Mucosa of descending colon (tissue), 3 donors: Measurements from ENCODE around the gene SLC28A1. TPM values are rescaled to one million over a fixed set of nuclear protein-coding genes. Genes with fewer than 3 reads are reported as not detected.

Experiments
- ATAC-seq: fragments of 200-7000 bp; cut with Tn5 transposase; one replicate; pipeline ENCODE4 v1.9.1; 2020; ENCODE audit warnings: mild to moderate bottlenecking, moderate library complexity
- DNase-seq, 3 donors: peaks; one replicate each; pipeline ENCODE4 v3.0.0-alpha.2; 2020
- H3K36me3 ChIP-seq: fragments of 200-600 bp; one replicate; pipeline ENCODE4 v1.8.0; 2021; ENCODE audit warnings: low read depth, mild to moderate bottlenecking
- H3K4me1 ChIP-seq: fragments of 200-600 bp; one replicate; pipeline ENCODE4 v1.8.0; 2021; ENCODE audit warnings: low read depth, mild to moderate bottlenecking
- H3K4me3 ChIP-seq: fragments of 200-600 bp; one replicate; pipeline ENCODE4 v1.8.0; 2021; ENCODE audit warnings: mild to moderate bottlenecking
- H3K9me3 ChIP-seq: fragments of 200-600 bp; one replicate; pipeline ENCODE4 v1.8.0; 2021; ENCODE audit warnings: mild to moderate bottlenecking
- intact Hi-C, 2 donors: fragments of 100-400 bp; cut with DNase I in 1 of 2; cut with micrococcal nuclease in 1 of 2; formaldehyde crosslinking; loops; one replicate each; pipeline versions ENCODE4 v1.11.0 to v1.11.1; 2022; cut with DNase I, micrococcal nuclease
- total RNA-seq, 3 donors: library from RNA; stranded (reverse); fragmentation: NEBNext Ultra II Directional in 2 of 3; extraction: Animal tissue kit (Norgen Biotek cat#: 25700) in 2 of 3; gene quantifications; one replicate each; pipeline versions ENCODE4 v1.2.1 to v1.2.4, GENCODE V29; 2021 to 2023
- TF ChIP-seq, protein P1 (sequence below): fragments of 200-600 bp; IDR thresholded peaks from one replicate; pipeline ENCODE4 v1.8.0; 2022; ENCODE audit warnings: antibody characterized with exemption, mild to moderate bottlenecking
- donor health status: DM: no; HTN: no; CAD: no; lungs with moderate emphysema.
- donor health status: DM: no; HTN: no; CAD: no.
- donor health status: DM: no; HTN: yes; CAD: no.

The SLC28A1 gene
- total RNA-seq, 3 donors from 2014 or later, result not detected

DNA sequence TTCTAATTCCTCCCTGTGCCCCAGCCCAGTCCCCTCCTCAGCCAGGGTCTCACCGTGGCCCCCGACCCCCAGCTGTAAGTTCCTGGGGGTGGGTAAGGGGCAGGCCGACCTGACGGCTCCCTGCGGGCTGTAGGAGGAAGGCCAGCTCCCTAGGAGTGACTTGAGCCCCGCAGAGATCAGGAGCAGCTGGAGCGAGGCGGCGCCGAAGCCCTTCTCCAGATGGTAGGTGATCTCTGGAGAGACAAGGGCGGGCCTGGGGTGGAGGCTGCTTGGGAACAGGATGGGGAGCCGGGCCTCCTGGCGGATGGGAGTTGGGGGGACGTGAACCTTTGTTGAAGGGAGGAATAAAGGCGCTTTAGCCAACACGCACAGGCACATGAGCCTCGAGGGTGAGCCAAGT is 4.2 kb downstream of the SLC28A1 start:
- H3K4me1 ChIP-seq, result no peaks in the 10 kb centered on the region
- intact Hi-C loops, result no loop called here
- no peaks in the 10 kb centered on the region for H3K9me3 ChIP-seq
- TF ChIP-seq, protein P1, sequence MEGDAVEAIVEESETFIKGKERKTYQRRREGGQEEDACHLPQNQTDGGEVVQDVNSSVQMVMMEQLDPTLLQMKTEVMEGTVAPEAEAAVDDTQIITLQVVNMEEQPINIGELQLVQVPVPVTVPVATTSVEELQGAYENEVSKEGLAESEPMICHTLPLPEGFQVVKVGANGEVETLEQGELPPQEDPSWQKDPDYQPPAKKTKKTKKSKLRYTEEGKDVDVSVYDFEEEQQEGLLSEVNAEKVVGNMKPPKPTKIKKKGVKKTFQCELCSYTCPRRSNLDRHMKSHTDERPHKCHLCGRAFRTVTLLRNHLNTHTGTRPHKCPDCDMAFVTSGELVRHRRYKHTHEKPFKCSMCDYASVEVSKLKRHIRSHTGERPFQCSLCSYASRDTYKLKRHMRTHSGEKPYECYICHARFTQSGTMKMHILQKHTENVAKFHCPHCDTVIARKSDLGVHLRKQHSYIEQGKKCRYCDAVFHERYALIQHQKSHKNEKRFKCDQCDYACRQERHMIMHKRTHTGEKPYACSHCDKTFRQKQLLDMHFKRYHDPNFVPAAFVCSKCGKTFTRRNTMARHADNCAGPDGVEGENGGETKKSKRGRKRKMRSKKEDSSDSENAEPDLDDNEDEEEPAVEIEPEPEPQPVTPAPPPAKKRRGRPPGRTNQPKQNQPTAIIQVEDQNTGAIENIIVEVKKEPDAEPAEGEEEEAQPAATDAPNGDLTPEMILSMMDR, result no peak
- H3K4me3 ChIP-seq, result no peak overlapping the region
- DNase-seq (no peak), ATAC-seq (no peak)
- H3K36me3 ChIP-seq, result no peaks in the 10 kb centered on the region

DNA sequence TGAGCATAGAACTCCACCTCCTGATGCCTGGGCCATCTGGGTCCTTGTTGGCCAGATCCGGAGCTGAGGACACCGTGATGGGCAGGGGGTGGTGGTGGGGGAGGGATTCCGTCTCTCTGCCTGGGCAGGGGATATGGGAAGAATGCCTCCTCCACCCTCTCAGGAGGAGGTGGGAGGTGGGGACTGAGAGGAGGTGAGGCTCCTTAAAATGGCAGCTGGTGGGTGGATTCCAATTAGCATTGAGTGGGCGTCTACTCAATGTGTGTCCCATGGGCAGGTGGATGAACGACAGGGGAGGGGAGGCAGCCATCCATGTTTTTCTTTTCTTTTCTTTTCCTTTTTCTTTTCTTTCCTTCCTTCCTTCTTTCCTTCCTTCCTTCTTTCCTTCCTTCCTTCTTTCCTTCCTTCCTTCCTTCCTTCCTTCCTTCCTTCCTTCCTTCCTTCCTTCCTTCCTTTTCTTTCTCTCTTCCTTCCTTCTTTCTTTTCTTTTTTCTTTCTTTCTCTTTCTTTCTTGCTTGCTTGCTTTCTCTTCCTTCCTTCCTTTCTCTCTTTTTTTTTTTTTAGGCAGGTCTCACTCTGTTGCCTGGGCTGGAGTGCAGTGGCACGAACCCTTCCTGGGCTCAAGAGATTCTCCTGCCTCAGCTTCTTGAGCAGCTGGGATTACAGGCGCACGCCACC is 5.0 kb downstream of the SLC28A1 start:
- DNase-seq, result no peak
- TF ChIP-seq, protein P1, result no peak
- ATAC-seq, result no peak
- no peaks in the 10 kb centered on the region for H3K4me1 ChIP-seq
- H3K9me3 ChIP-seq, result no peaks in the 10 kb centered on the region
- intact Hi-C loops, result no loop called here
- no peaks in the 10 kb centered on the region for H3K36me3 ChIP-seq
- H3K4me3 ChIP-seq, result no peak overlapping the region

- no peaks in the 10 kb centered on the region for H3K4me1 ChIP-seq
- TF ChIP-seq, protein P1, result no peak
- no peaks in the 10 kb centered on the region for H3K36me3 ChIP-seq
- H3K9me3 ChIP-seq, result no peaks in the 10 kb centered on the region
- intact Hi-C loops, result loop anchor here in 1 of 2 donors (10.0 kb wide), 1 partner anchor 295 kb away; no protein-coding TSS in a partner anchor
- no peak for ATAC-seq
- no peak for DNase-seq
- H3K4me3 ChIP-seq, result no peak overlapping the region
Observed at GRCh38 chr15:84889991-84890669, 5.7 kb downstream of the SLC28A1 start.

- ATAC-seq, result no peak
- intact Hi-C loops, result loop anchor here in 1 of 2 donors (10.0 kb wide), 1 partner anchor 296 kb away; no protein-coding TSS in a partner anchor
- DNase-seq, result no peak
- Histone ChIP-seq H3K4me3 (no peak overlapping the region), H3K4me1 (no peaks in the 10 kb centered on the region), H3K9me3 (no peaks in the 10 kb centered on the region), H3K36me3 (no peaks in the 10 kb centered on the region)
- TF ChIP-seq, protein P1, result no peak
Observed at GRCh38 chr15:84890670-84891162, 6.3 kb downstream of the SLC28A1 start.

GRCh38 chr15:84891339-84891738 is 6.9 kb downstream of the SLC28A1 start:
- DNase-seq (no peak), ATAC-seq (no peak)
- H3K4me3 ChIP-seq, result no peak overlapping the region
- H3K36me3 ChIP-seq, result no peaks in the 10 kb centered on the region
- intact Hi-C loops, result loop anchor here in 1 of 2 donors (10.0 kb wide), 1 partner anchor 297 kb away; no protein-coding TSS in a partner anchor
- TF ChIP-seq, protein P1, result no peak
- no peaks in the 10 kb centered on the region for H3K9me3 ChIP-seq
- H3K4me1 ChIP-seq, result no peaks in the 10 kb centered on the region
